Ramos (cell line): ENCODE measurements around the gene PAFAH1B1.

ENCODE experiments used
- in situ Hi-C: fragments of 300-500 bp; cut with MboI; formaldehyde crosslinking; loops from one replicate; pipeline ENCODE4 v1.14.3; 2022; ENCODE audit warnings: low sequenced_read_pairs; ENCODE audit not compliant: unreplicated experiment

Gene PAFAH1B1

DNA sequence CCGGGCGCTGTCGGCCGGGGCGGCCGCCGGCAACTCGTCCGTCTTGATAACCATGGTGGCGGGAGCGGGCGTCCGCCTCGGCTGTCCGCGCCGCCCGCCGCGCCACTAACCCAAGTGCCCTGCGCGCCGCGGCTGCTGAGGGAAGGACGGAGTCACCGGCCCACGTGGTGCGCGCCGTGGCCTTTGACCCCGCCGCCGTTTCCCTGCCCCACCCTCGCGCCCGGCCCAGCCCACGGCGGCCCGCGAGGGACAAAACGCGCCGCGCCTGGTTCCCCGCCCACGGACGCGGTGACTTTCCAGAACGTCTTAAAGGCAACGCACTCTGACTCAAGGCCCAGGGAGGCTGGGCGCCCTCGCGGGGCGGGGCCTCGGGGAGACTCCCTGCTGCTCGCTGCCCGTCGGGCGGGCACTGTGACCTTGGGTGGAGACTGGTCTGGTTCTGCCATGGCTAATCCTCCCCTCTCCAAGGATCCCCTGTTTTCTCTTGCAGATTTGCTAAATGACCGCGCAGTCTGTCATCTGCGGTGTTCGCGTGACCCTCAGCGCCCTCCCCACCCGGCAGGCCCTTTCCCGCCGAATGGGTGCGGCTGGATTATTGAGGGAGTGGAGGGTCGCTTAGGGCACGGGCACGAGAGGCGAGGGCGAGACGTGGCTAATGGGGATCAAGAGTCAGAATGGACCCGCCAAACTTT is 118.3 kb downstream of the PAFAH1B1 start, which contains the start of gene CLUH:
Gene CLUH, minus strand, starts transcription at position 157 of the 692 bp plus-strand sequence. Its CDS starts 103 bp downstream, at position 54.
- in situ Hi-C loops = no loop called here

DNA sequence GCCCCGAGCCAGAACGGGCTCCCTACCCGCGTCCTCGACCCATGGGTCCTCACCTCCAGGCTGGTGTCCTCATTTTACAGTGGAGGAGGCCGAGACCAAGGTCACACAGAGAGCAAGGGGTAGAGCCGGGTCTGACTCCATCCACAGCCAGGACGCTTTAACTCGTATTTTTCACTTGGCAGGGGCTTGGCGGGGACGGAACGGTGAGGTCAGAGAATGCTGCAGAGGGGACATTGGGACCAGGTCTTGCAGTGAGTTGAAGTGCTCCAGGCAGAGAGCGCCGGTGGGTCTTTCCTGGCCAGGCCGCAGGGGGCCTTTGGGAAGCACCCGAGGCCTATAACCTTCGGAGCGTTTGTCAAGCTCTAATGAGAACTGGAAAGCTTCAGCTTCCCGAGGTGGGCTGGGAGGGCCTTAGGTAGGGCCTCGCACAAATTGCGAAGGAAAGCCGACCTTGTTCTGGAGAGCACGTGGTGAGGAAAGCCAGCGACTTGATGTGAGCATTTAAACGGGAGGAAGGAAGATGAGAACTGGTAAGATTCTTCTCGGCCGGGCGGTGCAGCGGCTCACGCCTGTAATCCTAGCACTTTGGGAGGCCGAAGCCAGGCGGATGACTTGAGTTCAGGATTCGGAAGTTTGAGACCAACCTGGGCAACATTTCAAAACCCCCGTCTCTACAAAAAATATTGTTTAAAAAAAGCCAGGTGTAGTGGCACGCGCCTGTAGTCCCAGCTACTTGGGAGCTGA is 119.0 kb downstream of the PAFAH1B1 start:
- in situ Hi-C loops = no loop called here

DNA sequence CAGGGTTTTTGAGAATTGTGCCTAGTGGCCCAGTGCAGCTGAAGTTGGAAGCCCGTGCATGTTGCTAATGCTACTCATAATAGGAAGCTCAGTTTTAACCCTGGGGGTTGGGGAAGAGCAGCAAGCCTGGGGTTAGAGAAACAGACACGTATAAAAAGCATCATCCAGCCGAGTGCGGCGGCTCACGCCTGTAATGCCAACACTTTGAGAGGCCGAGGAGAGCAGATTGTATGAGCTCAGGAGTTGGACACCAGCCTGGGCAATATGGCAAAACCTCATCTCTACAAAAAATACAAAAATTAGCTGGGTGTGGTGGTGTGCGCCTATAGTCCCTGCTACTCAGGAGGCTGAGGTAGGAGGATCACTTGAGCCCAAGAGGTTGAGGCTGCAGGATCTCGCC is 120.4 kb downstream of the PAFAH1B1 start:
- in situ Hi-C loops = no loop called here

DNA sequence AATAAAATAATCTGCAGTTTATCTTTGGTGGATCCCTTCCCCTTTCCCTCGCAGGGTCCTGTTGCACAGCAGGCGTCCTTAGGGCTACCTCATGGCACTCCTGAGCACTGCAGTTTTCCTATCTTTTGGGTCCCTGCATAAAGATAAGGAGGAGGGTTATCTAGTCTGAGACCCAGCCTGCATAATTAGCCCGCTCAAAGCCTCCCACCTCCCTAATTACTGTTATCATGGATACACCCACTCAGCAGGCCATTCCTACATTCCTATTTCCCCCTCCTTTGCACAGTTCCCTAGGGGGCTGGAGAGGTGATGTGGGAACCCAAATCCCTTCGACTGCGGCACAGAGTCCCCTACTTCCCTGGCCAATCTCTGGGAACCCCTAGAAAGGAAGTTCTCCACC is 123.2 kb downstream of the PAFAH1B1 start:
- in situ Hi-C loops = no loop called here

GRCh38 chr17:2718150-2718938 is 124.9 kb downstream of the PAFAH1B1 start:
- in situ Hi-C loops = no loop called here

DNA sequence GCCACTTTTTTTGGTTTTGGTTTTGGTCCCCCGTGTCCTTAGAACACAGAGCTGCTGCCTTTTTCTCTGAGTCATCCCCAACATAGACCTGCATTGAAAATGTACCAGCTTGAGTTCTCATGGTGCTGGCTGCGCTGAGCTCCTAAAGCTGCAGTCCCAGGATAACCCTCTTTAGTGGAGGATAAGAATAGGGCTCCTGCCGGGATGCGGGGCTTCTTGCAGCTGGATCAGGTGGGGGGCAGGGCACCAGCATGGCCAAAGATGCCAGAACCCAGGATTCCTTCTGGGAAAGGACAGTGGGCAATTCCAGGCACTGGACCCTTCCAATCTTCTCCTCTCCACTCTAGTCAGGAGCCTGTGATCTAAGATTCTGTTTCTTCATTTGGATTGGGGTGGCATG is 126.4 kb downstream of the PAFAH1B1 start:
- in situ Hi-C loops = no loop called here

DNA sequence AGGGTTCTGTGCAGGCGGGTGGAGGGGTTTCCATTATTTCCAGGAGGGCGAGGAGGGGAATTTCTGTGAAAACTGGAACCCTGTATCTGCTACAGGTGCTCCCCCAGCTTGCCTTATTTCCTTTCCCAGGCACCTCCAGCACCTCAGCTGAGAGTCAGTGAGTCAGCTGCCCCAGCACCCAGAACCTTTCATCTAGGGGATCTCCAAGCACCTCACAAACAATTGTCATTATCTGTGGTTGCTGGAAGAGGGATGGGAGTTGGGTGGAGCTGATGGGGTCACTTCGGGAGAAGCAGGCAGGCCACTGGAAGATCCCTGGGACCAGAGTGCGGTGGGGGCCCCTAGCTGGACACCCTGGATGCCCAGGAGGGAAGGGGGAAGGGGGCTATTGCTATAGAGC is 128.1 kb downstream of the PAFAH1B1 start:
- in situ Hi-C loops = no loop called here

- in situ Hi-C loops = no loop called here
These were observed 129.2 kb downstream of the PAFAH1B1 start for GRCh38 chr17:2722611-2723010.

GRCh38 chr17:2723505-2723996 is 130.1 kb downstream of the PAFAH1B1 start:
- in situ Hi-C loops = no loop called here

GRCh38 chr17:2723997-2724783 is 130.7 kb downstream of the PAFAH1B1 start:
- in situ Hi-C loops = no loop called here

DNA sequence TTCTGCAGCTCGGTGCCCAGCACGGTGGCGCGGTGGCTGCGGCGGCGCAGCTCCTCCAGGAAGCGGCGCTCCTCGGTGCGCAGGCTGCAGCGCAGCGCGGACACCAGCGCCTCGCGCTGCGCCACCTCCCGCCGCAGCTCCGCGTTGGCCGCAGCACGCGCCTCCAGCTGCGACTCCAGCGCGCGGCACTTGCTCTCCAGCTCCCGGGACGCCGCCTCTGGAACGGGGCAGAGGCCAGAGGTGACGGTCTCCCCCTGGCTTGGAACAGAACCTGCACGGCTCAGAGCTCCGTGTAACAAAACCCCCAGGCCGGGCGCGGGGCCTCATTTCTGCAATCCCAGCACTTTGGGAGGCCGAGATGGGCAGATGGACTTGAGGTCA is 131.3 kb downstream of the PAFAH1B1 start:
- in situ Hi-C loops = no loop called here

DNA sequence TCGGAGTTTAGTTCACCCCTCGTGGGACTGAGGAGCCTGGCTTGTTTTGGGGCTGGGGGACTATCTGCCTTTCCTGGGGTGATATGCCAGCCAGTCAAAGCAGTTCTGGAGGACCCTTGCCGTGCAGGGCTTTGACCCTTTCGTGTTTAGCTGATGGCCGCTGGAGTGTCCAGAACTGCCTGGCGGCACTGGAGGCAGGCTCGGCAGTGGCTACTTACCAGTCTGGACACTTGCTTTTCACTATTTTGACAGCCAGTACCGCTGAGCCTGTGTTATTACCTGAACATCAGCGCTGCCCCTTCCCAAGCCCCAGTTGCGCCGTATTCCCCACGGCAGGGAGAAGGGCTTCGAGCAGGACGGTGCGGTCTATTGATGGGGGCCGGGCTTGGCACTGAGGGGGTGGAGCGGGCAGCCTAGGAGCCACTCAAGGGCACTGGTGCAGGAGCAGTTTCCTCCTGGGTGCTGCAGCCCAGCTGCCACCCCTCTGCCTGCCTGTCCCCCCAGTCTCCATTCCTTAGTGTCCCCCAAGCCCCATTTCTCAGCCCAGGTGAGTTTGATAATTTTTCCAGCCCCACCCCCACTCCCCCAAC is 137.4 kb downstream of the PAFAH1B1 start:
- in situ Hi-C loops = no loop called here

GRCh38 chr17:2731807-2732206 is 138.4 kb downstream of the PAFAH1B1 start:
- in situ Hi-C loops = no loop called here

- in situ Hi-C loops = no loop called here
These were observed 141.5 kb downstream of the PAFAH1B1 start for GRCh38 chr17:2734939-2735338.
